BLaER1 treated with 17β-estradiol and CSF1 and Interleukin-3, amounts not matched to agents 10 nM and 100 nM (cell line): Measurements from ENCODE around the gene TDRD9.
A peak's percentile ranks its signal among the peaks of the same experiment; 100 is the strongest.
"Not testable (repeated sequence)": the region's sequence is repeated elsewhere in the genome, so short reads cannot be mapped to it uniquely, and the experiment has no call there.

ENCODE experiments used
- H3K27ac ChIP-seq, 11 experiments: shearing (Covaris generic); formaldehyde crosslinking; 2 replicates each; pipeline ENCODE4 v1.8.1; 2022
- H3K27me3 ChIP-seq, 11 experiments: shearing (Covaris generic); formaldehyde crosslinking; 2 replicates each; pipeline ENCODE4 v1.8.1; 2022
- H3K36me3 ChIP-seq, 11 experiments: shearing (Covaris generic); formaldehyde crosslinking; 2 replicates each; pipeline ENCODE4 v1.8.1; 2022
- H3K4me1 ChIP-seq, 10 experiments: shearing (Covaris generic); formaldehyde crosslinking; 2 replicates each; pipeline ENCODE4 v1.8.1; 2022
- H3K4me2 ChIP-seq, 11 experiments: shearing (Covaris generic); formaldehyde crosslinking; 2 replicates each; pipeline ENCODE4 v1.8.1; 2022
- H3K4me3 ChIP-seq, 10 experiments: shearing (Covaris generic); formaldehyde crosslinking; 2 replicates each; pipeline ENCODE4 v1.8.1; 2022
- H3K9ac ChIP-seq, 11 experiments: shearing (Covaris generic); formaldehyde crosslinking; 2 replicates each; pipeline ENCODE4 v1.8.1; 2022
- H3K9me3 ChIP-seq, 11 experiments: shearing (Covaris generic); formaldehyde crosslinking; replicated peaks in 1 of 11; 2 replicates each; pipeline ENCODE4 v1.8.1; 2022
- H4K20me1 ChIP-seq, 11 experiments: shearing (Covaris generic); formaldehyde crosslinking; 2 replicates each; pipeline ENCODE4 v1.8.1; 2022
- Cebpa-rat ChIP-seq, 11 experiments: shearing (Covaris generic); IDR thresholded peaks; 2 replicates each; pipeline ENCODE4 v1.8.1; 2022

Gene TDRD9

DNA sequence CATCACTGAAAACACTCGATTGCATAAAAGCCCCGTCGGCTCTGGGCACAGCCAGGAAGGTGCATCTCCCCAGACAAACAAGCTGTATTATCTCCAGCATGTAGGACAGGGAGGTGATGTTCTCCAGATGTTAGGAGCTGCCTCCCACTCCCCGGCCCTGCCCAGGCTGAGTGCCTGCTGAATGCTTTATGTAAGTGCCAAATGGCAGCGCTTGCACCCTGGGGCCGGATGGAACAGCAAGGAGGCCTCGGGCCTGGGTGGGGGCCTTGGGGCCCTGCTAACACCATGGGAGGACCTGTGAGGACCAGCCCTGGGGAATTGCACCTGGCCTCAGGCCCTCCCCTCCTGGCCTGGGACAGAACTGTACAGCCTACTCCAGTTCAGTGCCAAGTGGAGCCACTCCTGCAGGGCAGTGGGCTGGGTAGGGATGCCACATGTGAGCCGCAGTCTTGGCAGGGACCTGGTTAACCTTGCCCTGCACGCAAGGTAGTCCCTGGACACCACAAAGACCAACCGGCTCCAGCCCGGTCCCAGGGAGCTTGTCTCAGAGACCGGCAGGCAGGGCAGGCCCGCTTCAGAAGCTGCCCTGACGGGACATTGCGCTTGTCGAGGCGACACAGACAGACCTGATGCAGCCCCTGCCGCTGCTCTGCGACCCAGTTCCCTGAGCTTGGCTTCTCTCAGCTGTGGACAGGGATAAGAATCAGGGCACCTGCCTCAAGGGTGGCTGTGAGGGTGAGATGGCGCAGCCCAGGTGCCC lies 45.6 kb upstream of the TDRD9 start:
- Histone ChIP-seq H3K4me1 (peaks cover 52 to 92% (median 77%) of the 10 kb centered on the region in 10 experiments), H3K9ac (peak overlapping the region in 1 of 11 experiments; percentile 10; a peak in 2 of 22 replicates), H3K4me2 (peak overlapping the region in 6 of 11 experiments; percentile 91 to 99 (median 96); a peak in 9 of 22 replicates), H3K4me3 (no peak overlapping the region), H3K9me3 (no peaks in the 10 kb centered on the region), H3K36me3 (no peaks in the 10 kb centered on the region), H4K20me1 (no peaks in the 10 kb centered on the region; a peak in 1 of 22 replicates), H3K27me3 (no peaks in the 10 kb centered on the region), H3K27ac (peak overlapping the region in 1 of 11 experiments; percentile 67; a peak in 2 of 22 replicates)
- TF ChIP-seq Cebpa-rat (IDR thresholded peaks at IDR 0.05), result no peak

DNA sequence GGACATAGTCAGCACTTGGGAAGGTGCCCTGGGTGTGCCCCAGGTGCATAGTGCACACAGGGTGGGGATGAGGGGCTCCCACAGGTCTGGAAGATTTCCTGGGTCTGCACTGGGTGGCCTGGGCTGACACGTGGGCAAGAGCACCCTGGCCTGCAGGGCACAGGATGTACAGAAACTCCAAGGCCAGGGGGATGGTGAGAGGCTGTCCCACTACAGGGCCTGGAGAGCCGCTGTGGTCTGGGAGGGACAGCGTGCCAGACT lies 45.1 kb upstream of the TDRD9 start:
- peak overlapping the region in 1 of 11 experiments; percentile 18; a peak in 2 of 22 replicates for H3K27ac ChIP-seq
- H3K4me2 ChIP-seq, result no peak overlapping the region; a peak in 1 of 22 replicates
- H3K4me1 ChIP-seq, result peaks cover 58 to 92% (median 82%) of the 10 kb centered on the region in 10 experiments
- TF ChIP-seq Cebpa-rat (IDR thresholded peaks at IDR 0.05), result no peak
- H3K36me3 ChIP-seq, result no peaks in the 10 kb centered on the region
- H3K4me3 ChIP-seq, result no peak overlapping the region
- H3K9me3 ChIP-seq, result no peaks in the 10 kb centered on the region
- no peak overlapping the region; a peak in 1 of 22 replicates for H3K9ac ChIP-seq
- no peaks in the 10 kb centered on the region for H3K27me3 ChIP-seq
- no peaks in the 10 kb centered on the region; a peak in 1 of 22 replicates for H4K20me1 ChIP-seq

DNA sequence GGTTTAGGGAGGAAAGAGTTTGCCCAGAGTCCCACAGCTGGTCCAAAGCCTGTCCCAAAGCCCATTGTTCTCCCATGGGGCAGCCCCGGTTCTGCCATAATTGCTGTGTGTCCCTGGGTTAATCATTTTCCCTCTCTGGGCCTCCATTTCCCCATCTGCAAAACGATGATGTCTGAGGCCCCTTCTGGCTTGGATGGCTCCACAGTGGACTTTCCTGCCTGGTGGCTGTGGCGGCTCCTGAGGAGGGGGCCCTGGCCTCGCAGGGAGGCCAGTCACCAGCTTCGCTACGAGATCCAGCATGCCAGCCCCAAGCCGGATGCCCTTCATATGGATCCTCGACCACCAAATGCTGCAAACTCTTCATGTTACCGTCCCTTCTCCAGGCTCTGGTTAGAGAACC lies 43.4 kb upstream of the TDRD9 start:
- TF ChIP-seq Cebpa-rat (IDR thresholded peaks at IDR 0.05), result no peak
- Histone ChIP-seq H3K9me3 (no peaks in the 10 kb centered on the region), H3K27me3 (no peaks in the 10 kb centered on the region), H3K36me3 (no peaks in the 10 kb centered on the region), H3K27ac (0 out of 22 replicates have a peak overlapping the region, but pooled peaks of 1 of the 11 experiments have one; percentile 77), H3K4me2 (peak overlapping the region; percentile 1 to 52 (median 21); a peak in 14 of 22 replicates), H4K20me1 (no peaks in the 10 kb centered on the region; a peak in 1 of 22 replicates), H3K4me3 (no peak overlapping the region), H3K9ac (no peak overlapping the region), H3K4me1 (peaks cover 68 to 97% (median 88%) of the 10 kb centered on the region in 10 experiments)

DNA sequence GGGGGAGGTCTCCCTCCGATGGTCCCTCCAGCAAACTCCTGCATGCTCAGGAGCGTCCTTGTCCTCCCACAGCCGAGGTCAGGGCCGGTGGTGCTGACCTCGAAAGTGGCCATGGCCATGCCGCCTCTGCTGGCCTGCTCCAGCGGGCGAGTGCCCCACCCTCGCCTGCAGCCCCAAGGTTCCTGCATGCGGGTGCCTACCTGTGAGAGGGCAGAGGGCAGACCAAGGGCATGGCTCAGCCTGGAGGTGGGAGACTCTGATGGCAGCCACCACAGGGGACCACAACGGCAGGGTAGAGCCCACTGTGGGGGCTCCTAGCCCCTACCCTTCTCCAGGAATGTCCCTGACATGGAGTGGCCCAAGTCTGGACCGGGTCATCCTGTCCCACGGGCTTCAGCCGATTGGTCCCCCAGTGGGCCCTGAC lies 42.7 kb upstream of the TDRD9 start:
- no peaks in the 10 kb centered on the region for H3K27me3 ChIP-seq
- H3K27ac ChIP-seq, result peak overlapping the region in 4 of 11 experiments; percentile 14 to 77 (median 50); a peak in 3 of 22 replicates
- H3K4me2 ChIP-seq, result peak overlapping the region in 8 of 11 experiments; percentile 1 to 83 (median 32); a peak in 8 of 22 replicates
- no peaks in the 10 kb centered on the region for H3K36me3 ChIP-seq
- H3K4me3 ChIP-seq, result no peak overlapping the region
- no peak overlapping the region for H3K9ac ChIP-seq
- TF ChIP-seq Cebpa-rat (IDR thresholded peaks at IDR 0.05), result no peak
- no peaks in the 10 kb centered on the region; a peak in 1 of 22 replicates for H4K20me1 ChIP-seq
- peaks cover 68 to 96% (median 88%) of the 10 kb centered on the region in 10 experiments for H3K4me1 ChIP-seq
- no peaks in the 10 kb centered on the region for H3K9me3 ChIP-seq

DNA sequence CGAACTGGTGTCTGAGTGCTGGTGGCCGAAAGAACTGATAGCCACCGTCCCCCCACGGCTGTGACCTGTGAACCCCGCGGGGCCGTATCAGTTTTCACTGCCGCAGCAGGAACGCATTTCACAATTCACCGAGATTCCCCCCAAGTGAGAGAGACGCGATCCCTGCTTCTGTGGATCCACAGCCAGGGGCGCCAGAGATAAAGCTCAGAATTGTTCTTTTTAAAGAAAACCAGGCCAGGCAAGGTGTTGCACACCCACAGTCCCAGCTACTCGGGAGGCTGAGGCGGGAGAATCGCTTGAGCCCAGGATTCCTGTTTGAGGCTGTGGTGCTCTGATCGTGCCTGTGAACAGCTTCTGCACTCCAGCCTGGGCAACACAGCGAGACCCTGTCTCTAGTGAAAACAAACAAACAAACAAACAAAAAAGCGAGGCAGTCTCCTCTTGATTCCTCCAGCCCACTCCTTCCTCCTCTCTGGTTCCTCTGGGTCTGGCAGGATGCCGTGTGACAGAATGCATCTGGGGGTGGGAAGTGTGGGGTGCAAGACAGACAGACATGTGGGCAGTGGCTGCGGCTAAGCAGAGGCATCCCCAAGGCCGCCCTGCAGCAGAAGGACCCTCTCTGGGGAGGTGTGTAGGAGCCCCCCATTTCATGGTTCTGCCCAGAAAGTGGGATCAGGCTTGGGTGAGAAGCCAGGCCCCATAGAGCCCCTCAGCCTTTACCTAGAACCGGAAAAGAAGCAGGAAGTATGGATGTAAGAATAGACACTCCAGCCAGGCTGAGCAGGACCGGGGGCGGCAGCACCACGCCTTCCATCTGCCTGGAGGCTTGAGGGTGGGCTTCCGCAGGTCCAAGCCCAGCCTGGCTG lies 41.7 kb upstream of the TDRD9 start:
- H3K27ac ChIP-seq, result peak overlapping the region in 10 of 11 experiments; percentile 15 to 77 (median 66); a peak in 19 of 22 replicates
- no peaks in the 10 kb centered on the region; a peak in 1 of 22 replicates for H4K20me1 ChIP-seq
- peak overlapping the region; percentile 74 to 92 (median 87) for H3K4me2 ChIP-seq
- H3K9ac ChIP-seq, result peak overlapping the region in 9 of 11 experiments; percentile 29 to 69 (median 55); a peak in 17 of 22 replicates
- peak overlapping the region in 1 of 10 experiments; percentile 14; a peak in 1 of 20 replicates for H3K4me3 ChIP-seq
- no peak for TF ChIP-seq Cebpa-rat (IDR thresholded peaks at IDR 0.05)
- H3K4me1 ChIP-seq, result peaks cover 63 to 96% (median 85%) of the 10 kb centered on the region in 10 experiments
- no peaks in the 10 kb centered on the region for H3K36me3 ChIP-seq
- H3K27me3 ChIP-seq, result no peaks in the 10 kb centered on the region
- H3K9me3 ChIP-seq, result no peaks in the 10 kb centered on the region

DNA sequence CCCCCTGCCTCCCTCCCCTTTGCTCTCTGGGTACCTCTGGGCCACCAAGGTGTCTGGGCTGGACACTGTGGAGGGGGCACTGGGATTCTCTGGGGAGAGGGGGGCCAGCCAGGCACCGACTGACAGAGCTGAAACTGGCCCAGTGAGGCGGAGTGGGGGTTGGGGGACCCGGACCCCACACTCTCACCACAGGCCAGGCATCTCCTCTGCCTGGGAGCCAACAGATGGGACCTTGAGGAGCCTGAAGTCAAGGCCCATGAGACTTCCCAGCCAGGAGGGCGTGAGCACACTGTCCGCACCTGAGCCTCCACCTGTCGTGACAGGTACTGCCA lies 41.1 kb upstream of the TDRD9 start:
- no peaks in the 10 kb centered on the region for H3K36me3 ChIP-seq
- peak overlapping the region; percentile 74 to 92 (median 87) for H3K4me2 ChIP-seq
- no peaks in the 10 kb centered on the region for H3K9me3 ChIP-seq
- peaks cover 63 to 90% (median 79%) of the 10 kb centered on the region in 10 experiments for H3K4me1 ChIP-seq
- no peaks in the 10 kb centered on the region; a peak in 1 of 22 replicates for H4K20me1 ChIP-seq
- peak overlapping the region in 1 of 10 experiments; percentile 14; a peak in 1 of 20 replicates for H3K4me3 ChIP-seq
- no peak for TF ChIP-seq Cebpa-rat (IDR thresholded peaks at IDR 0.05)
- H3K9ac ChIP-seq, result peak overlapping the region in 9 of 11 experiments; percentile 29 to 69 (median 55); a peak in 17 of 22 replicates
- no peaks in the 10 kb centered on the region for H3K27me3 ChIP-seq
- H3K27ac ChIP-seq, result peak overlapping the region in 10 of 11 experiments; percentile 15 to 77 (median 66); a peak in 19 of 22 replicates

DNA sequence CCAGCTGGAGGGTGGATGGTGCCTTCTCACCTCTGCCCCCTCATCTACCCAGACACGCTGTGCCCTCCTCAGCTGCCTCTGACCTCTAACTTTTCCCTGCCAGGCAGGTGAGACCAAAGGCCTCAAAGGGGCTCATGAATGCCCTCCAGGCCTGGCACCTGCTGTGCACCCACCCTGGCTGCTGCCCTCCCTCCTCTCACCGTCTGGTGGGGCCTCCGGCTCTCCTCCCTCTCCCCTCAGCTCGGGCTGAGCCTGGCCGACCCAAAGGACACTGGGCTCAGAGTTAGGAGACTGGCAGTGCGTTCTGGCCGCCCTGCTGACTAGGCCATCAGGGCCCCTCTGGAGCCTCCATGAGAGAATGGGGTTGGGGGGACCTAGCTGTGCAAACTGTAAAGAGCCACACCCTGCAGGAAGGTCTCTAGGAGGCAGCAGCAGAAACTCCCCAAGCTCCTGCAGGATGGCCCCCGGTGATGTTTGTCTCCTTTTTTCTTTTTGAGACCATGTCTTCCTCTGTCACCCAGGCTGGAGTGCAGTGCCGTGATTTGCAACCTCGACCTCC lies 40.6 kb upstream of the TDRD9 start:
- Histone ChIP-seq H3K4me2 (peak overlapping the region; percentile 74 to 92 (median 87)), H3K4me3 (no peak overlapping the region), H3K4me1 (peaks cover 63 to 85% (median 75%) of the 10 kb centered on the region in 10 experiments), H3K9me3 (no peaks in the 10 kb centered on the region), H3K27me3 (no peaks in the 10 kb centered on the region), H3K36me3 (no peaks in the 10 kb centered on the region), H3K9ac (peak overlapping the region in 9 of 11 experiments; percentile 29 to 69 (median 55); a peak in 11 of 22 replicates), H3K27ac (peak overlapping the region in 9 of 11 experiments; percentile 60 to 77 (median 67); a peak in 14 of 22 replicates), H4K20me1 (no peaks in the 10 kb centered on the region; a peak in 1 of 22 replicates)
- no peak for TF ChIP-seq Cebpa-rat (IDR thresholded peaks at IDR 0.05)

DNA sequence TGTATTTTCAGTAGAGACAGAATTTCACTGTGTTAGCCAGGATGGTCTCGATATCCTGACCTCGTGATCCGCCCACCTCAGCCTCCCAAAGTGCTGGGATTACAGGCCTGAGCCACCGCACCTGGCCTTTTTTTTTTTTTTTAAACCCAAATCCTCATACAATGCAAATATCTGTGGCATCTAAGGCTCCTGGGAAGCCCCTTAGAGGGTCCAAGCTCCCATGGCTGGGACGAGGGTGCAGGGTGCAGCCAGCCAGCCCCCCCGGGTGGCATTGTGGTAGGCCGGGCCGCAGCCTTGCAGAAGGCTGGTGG lies 39.3 kb upstream of the TDRD9 start:
- not testable (repeated sequence) for H3K4me3 ChIP-seq

More for the DNA sequence above, 39.3 kb upstream of the TDRD9 start:
- Histone ChIP-seq H3K9ac (peak overlapping the region in 3 of 11 experiments; percentile 16 to 44 (median 35); a peak in 3 of 22 replicates), H3K4me1 (peaks cover 63 to 75% (median 71%) of the 10 kb centered on the region in 10 experiments), H3K27ac (peak overlapping the region in 8 of 11 experiments; percentile 3 to 48 (median 34); a peak in 12 of 22 replicates), H3K4me2 (peak overlapping the region; percentile 74 to 92 (median 87))
- not testable (repeated sequence) for H4K20me1 ChIP-seq, H3K36me3 ChIP-seq, H3K27me3 ChIP-seq, H3K9me3 ChIP-seq
